HepG2 (cell line): ENCODE measurements around the gene ELOVL6. TPM values are rescaled to one million over a fixed set of nuclear protein-coding genes. Genes with fewer than 3 reads are reported as not detected.

Source experiments
- ARID2 ChIP-seq: sonication (generic); formaldehyde crosslinking; IDR thresholded peaks from 2 replicates; pipeline ENCODE4 v1.8.1; 2022; ENCODE audit warnings: mild to moderate bottlenecking, missing genetic modification reagents, borderline replicate concordance
- ARID5B ChIP-seq: IDR thresholded peaks from 2 replicates; pipeline ENCODE4 v1.4.0; 2020; ENCODE audit warnings: mild to moderate bottlenecking, missing genetic modification reagents
- BCL3 ChIP-seq: sonication (generic); formaldehyde crosslinking; IDR thresholded peaks from 2 replicates; pipeline ENCODE4 v1.5.1; 2020; ENCODE audit warnings: mild to moderate bottlenecking, missing genetic modification reagents, moderate library complexity
- BRD4 ChIP-seq: sonication (generic); formaldehyde crosslinking; IDR thresholded peaks from 2 replicates; pipeline ENCODE4 v1.4.0; 2020; ENCODE audit warnings: missing genetic modification reagents
- CCAR2 ChIP-seq: fragments of 200-400 bp; formaldehyde crosslinking; optimal IDR thresholded peaks from 2 replicates; pipeline ENCODE3; 2018; ENCODE audit warnings: low read depth, mild to moderate bottlenecking, low read length, moderate library complexity
- CEBPB ChIP-seq: IDR thresholded peaks from 2 replicates; pipeline ENCODE4 v1.6.1; 2011; ENCODE audit warnings: low read depth, low read length, improper control_type of control experiment, borderline replicate concordance
- ELK4 ChIP-seq: sonication (generic); formaldehyde crosslinking; IDR thresholded peaks from 2 replicates; pipeline ENCODE4 v1.9.0; 2021; ENCODE audit warnings: missing genetic modification reagents, borderline replicate concordance
- FOXP1 ChIP-seq, 2 experiments: fragments of 450-650 bp in 1 of 2; IDR thresholded peaks; 2 replicates each; pipeline ENCODE4 v1.6.1; 2017 to 2018; ENCODE audit warnings: antibody characterized with exemption in 1 of 2
- GATAD2A ChIP-seq: IDR thresholded peaks from 2 replicates; pipeline ENCODE4 v1.6.1; 2016
- KLF6 ChIP-seq: IDR thresholded peaks from 2 replicates; pipeline ENCODE4 v1.8.0; 2016; ENCODE audit warnings: missing biosample characterization, missing genetic modification reagents
- MAFK ChIP-seq, 2 experiments: IDR thresholded peaks in 1 of 2; conservative IDR thresholded peaks in 1 of 2; 2 replicates each; pipeline ENCODE4 v1.6.1; 2011; ENCODE audit warnings: improper control_type of control experiment in 2 of 2, low read length in 2 of 2
- NFIC ChIP-seq: IDR thresholded peaks from 2 replicates; pipeline ENCODE4 v1.6.1; 2012; ENCODE audit warnings: mild to moderate bottlenecking, low read length, inconsistent platforms
- NPAS2 ChIP-seq: sonication (generic); formaldehyde crosslinking; IDR thresholded peaks from 2 replicates; pipeline ENCODE4 v1.8.0; 2022; ENCODE audit warnings: mild to moderate bottlenecking, missing genetic modification reagents, borderline replicate concordance
- NR2F1 ChIP-seq, 2 experiments: fragments of 450-650 bp in 1 of 2; formaldehyde crosslinking in 1 of 2; IDR thresholded peaks; 2 replicates each; pipeline versions ENCODE4 v1.5.0 to v1.6.1; 2016 to 2020; ENCODE audit warnings: mild to moderate bottlenecking in 1 of 2, missing compliant biosample characterization in 1 of 2, missing genetic modification reagents in 1 of 2, moderate library complexity in 1 of 2
- NR2F6 ChIP-seq, 2 experiments: IDR thresholded peaks; 2 replicates each; pipeline ENCODE4 v1.6.1; 2016; ENCODE audit warnings: antibody characterized with exemption in 1 of 2, mild to moderate bottlenecking in 1 of 2
- PAX8 ChIP-seq: sonication (generic); formaldehyde crosslinking; IDR thresholded peaks from 2 replicates; pipeline ENCODE4 v1.8.0; 2022; ENCODE audit warnings: mild to moderate bottlenecking, missing genetic modification reagents, borderline replicate concordance
- RFXAP ChIP-seq: sonication (generic); formaldehyde crosslinking; IDR thresholded peaks from 2 replicates; pipeline ENCODE4 v1.4.0; 2020; ENCODE audit warnings: missing genetic modification reagents, borderline replicate concordance
- RXRB ChIP-seq: IDR thresholded peaks from 2 replicates; pipeline ENCODE4 v1.6.1; 2016; ENCODE audit warnings: borderline replicate concordance, missing genetic modification reagents, missing compliant biosample characterization
- ZMYM4 ChIP-seq: sonication (generic); formaldehyde crosslinking; IDR thresholded peaks from 2 replicates; pipeline ENCODE4 v1.8.1; 2023; ENCODE audit warnings: mild to moderate bottlenecking, missing genetic modification reagents
- ZNF276 ChIP-seq: sonication (generic); formaldehyde crosslinking; IDR thresholded peaks from 2 replicates; pipeline ENCODE4 v1.4.0; 2020; ENCODE audit warnings: mild to moderate bottlenecking, low read depth, missing genetic modification reagents
- ZNF362 ChIP-seq: sonication (generic); formaldehyde crosslinking; IDR thresholded peaks from 2 replicates; pipeline ENCODE4 v1.4.0; 2020; ENCODE audit warnings: missing genetic modification reagents, mild to moderate bottlenecking, borderline replicate concordance
- polyA plus RNA-seq, 8 experiments: library from polyadenylated mRNA; depleted of rRNA in 3 of 8; stranded (reverse) in 7 of 8; unstranded in 1 of 8; fragments of >200 nt; fragmentation: Illumina TruSeq in 4 of 8; extraction: Trizol in 4 of 8; gene quantifications; 2 replicates each; pipeline versions ENCODE4 v1.2.1 to v1.2.3, GENCODE V29; 2011 to 2016; ENCODE audit warnings: low read depth in 4 of 8, missing spikeins in 1 of 8, mixed read lengths in 1 of 8; ENCODE audit not compliant: insufficient read depth in 1 of 8
- total RNA-seq, 5 experiments: library from RNA; depleted of rRNA; stranded (reverse); fragments of >200 nt; fragmentation: Illumina TruSeq; extraction: Trizol; gene quantifications; 2 replicates each; pipeline ENCODE4 v1.2.3, GENCODE V29; 2016; ENCODE audit warnings: low read depth in 1 of 5

The ELOVL6 gene
- total and polyA plus RNA-seq, 2 of the 13 experiments (the other 11 are each of a cell fraction or from before 2014, with no cell fraction given): 14.1 to 23.2 TPM

GRCh38 chr4:110202024-110202423 lies 3.6 kb upstream of the ELOVL6 start (continued):
- TF ChIP-seq RXRB (CRISPR knock-in tag): peak; percentile 57
- no peak for TF ChIP-seq CCAR2
- no peak for TF ChIP-seq KLF6 (CRISPR knock-in tag)
- TF ChIP-seq ZNF276: no peak
- TF ChIP-seq NR2F6 (IDR thresholded peaks at IDR 0.05): peak; percentile 65
- TF ChIP-seq NR2F6 (CRISPR knock-in tag; IDR thresholded peaks at IDR 0.05): peak; percentile 91
- TF ChIP-seq ARID2 (CRISPR knock-in tag): no peak
- no peak for TF ChIP-seq ELK4 (CRISPR knock-in tag)
- no peak for TF ChIP-seq BRD4 (CRISPR knock-in tag)
- peak; percentile 79; the same call in 1 of the 2 replicates for TF ChIP-seq CEBPB
- peak; percentile 59 to 64; a peak in 1 of 4 replicates for TF ChIP-seq NR2F1 (CRISPR knock-in tag; IDR thresholded peaks at IDR 0.05)
- no peak for TF ChIP-seq MAFK (conservative IDR thresholded peaks at IDR 0.05 in 1 of 2, IDR thresholded peaks at IDR 0.05 in 1 of 2; ENCODE audit: low read length in 2 of 2)
- peak; percentile 37; the same call in 1 of the 2 replicates for TF ChIP-seq ZNF362 (CRISPR knock-in tag)
- peak; percentile 72 for TF ChIP-seq ARID5B (CRISPR knock-in tag)
- peak; percentile 58; the same call in 1 of the 2 replicates for TF ChIP-seq ZMYM4 (CRISPR knock-in tag)
- 0 out of 2 replicates have a peak, but pooled peaks have one; percentile 53 for TF ChIP-seq GATAD2A (CRISPR knock-in tag)
- no peak for TF ChIP-seq BCL3
- TF ChIP-seq RFXAP (CRISPR knock-in tag): no peak
- no peak for TF ChIP-seq NPAS2 (CRISPR knock-in tag)
- no peak for TF ChIP-seq FOXP1 (IDR thresholded peaks at IDR 0.05)
- TF ChIP-seq FOXP1 (CRISPR knock-in tag; IDR thresholded peaks at IDR 0.05): no peak
- no peak for TF ChIP-seq PAX8
- no peak for TF ChIP-seq NFIC
